GM23338 (cell line): Measurements from ENCODE around the gene FMN1.

Experiments used
- CTCF ChIP-seq, 2 experiments: fragments of 200-600 bp in 1 of 2; sonication (generic) in 1 of 2; conservative IDR thresholded peaks; 2 replicates each; pipeline versions ENCODE4 v1.5.1 to v1.6.1; 2016 to 2017; ENCODE audit warnings: antibody characterized with exemption in 2 of 2, low read depth in 2 of 2, mild to moderate bottlenecking in 2 of 2, moderate library complexity in 1 of 2
- EZH2 ChIP-seq: fragments of 200-600 bp; sonication (generic); IDR thresholded peaks from one replicate; pipeline ENCODE4 v1.8.0; 2017; ENCODE audit warnings: antibody characterized with exemption, mild to moderate bottlenecking, low read depth; ENCODE audit not compliant: unreplicated experiment

- no peak for TF ChIP-seq EZH2
- no peak for TF ChIP-seq CTCF (conservative IDR thresholded peaks at IDR 0.05; ENCODE audit: low read depth in 2 of 2)
Measured at GRCh38 chr15:33108518-33108917, 86.0 kb downstream of the FMN1 start.
